LNCaP clone FGC (cell line): ENCODE data around the gene MT1X.

Experiments
- DNase-seq: peaks from one replicate; pipeline ENCODE4 v3.0.0-alpha.2; 2011; ENCODE audit warnings: low read depth
- H3K4me3 ChIP-seq: 2 replicates; pipeline ENCODE4 v1.5.1; 2011; ENCODE audit warnings: mild to moderate bottlenecking, low read depth, low read length, control low read depth
- CTCF ChIP-seq: IDR thresholded peaks from 2 replicates; pipeline ENCODE4 v1.5.1; 2012; ENCODE audit warnings: mild to moderate bottlenecking; ENCODE audit not compliant: control insufficient read depth, insufficient read depth; ENCODE audit errors: extremely low read depth

The MT1X gene

GRCh38 chr16:56681939-56682702 lies at the start of gene MT1X:
MT1X (plus strand) TSS chr16:56682470; CDS start chr16:56682541, 71 bp downstream.
- no peak for TF ChIP-seq CTCF
- H3K4me3 ChIP-seq: peak within 1 kb of the TSS; percentile 74
- DNase-seq: peak; percentile 91

GRCh38 chr16:56632848-56633365 lies 49.4 kb upstream of the MT1X start:
- H3K4me3 ChIP-seq: no peak overlapping the region

GRCh38 chr16:56633535-56633934 lies 48.7 kb upstream of the MT1X start:
- no peak for TF ChIP-seq CTCF
- no peak overlapping the region for H3K4me3 ChIP-seq
- DNase-seq: no peak

More at GRCh38 chr16:56632848-56633365, 49.4 kb upstream of the MT1X start:
- TF ChIP-seq CTCF: no peak
- no peak for DNase-seq

- DNase-seq: no peak
- no peak overlapping the region for H3K4me3 ChIP-seq
- TF ChIP-seq CTCF: no peak
These were observed 47.4 kb upstream of the MT1X start for GRCh38 chr16:56634715-56635440.

GRCh38 chr16:56635441-56635967 lies 46.8 kb upstream of the MT1X start:
- H3K4me3 ChIP-seq: no peak overlapping the region
- no peak for DNase-seq
- TF ChIP-seq CTCF: no peak

GRCh38 chr16:56636616-56637413 lies 45.5 kb upstream of the MT1X start:
- TF ChIP-seq CTCF: no peak
- DNase-seq: no peak
- no peak overlapping the region for H3K4me3 ChIP-seq
